Osteocyte (in vitro differentiated cells): ENCODE data around the gene MALL. TPM values are rescaled to one million over a fixed set of nuclear protein-coding genes. Genes with fewer than 3 reads are reported as not detected.
"Not testable (repeated sequence)": the region's sequence is repeated elsewhere in the genome, so short reads cannot be mapped to it uniquely, and the experiment has no call there.

Source experiments
- DNase-seq: peaks from one replicate; pipeline ENCODE4 v3.0.0; 2021; ENCODE audit warnings: mixed read lengths; ENCODE audit not compliant: unreplicated experiment; ENCODE audit errors: extremely low spot score
- H3K27ac Mint-ChIP-seq: one replicate; pipeline ENCODE4 v1.8.0; 2021; ENCODE audit warnings: mild to moderate bottlenecking, mixed read lengths; ENCODE audit not compliant: unreplicated experiment
- H3K27me3 Mint-ChIP-seq: one replicate; pipeline ENCODE4 v1.8.0; 2021; ENCODE audit warnings: mixed read lengths; ENCODE audit not compliant: unreplicated experiment
- H3K36me3 Mint-ChIP-seq: one replicate; pipeline ENCODE4 v1.8.0; 2021; ENCODE audit warnings: mixed read lengths; ENCODE audit not compliant: unreplicated experiment
- H3K4me1 Mint-ChIP-seq: one replicate; pipeline ENCODE4 v1.8.0; 2021; ENCODE audit warnings: mixed read lengths; ENCODE audit not compliant: unreplicated experiment
- H3K4me3 Mint-ChIP-seq: one replicate; pipeline ENCODE4 v1.8.0; 2021; ENCODE audit warnings: mild to moderate bottlenecking, moderate library complexity, mixed read lengths; ENCODE audit not compliant: unreplicated experiment
- H3K9me3 Mint-ChIP-seq: one replicate; pipeline ENCODE4 v1.8.0; 2021; ENCODE audit warnings: mixed read lengths; ENCODE audit not compliant: unreplicated experiment
- CTCF ChIP-seq: fragments of 200-600 bp; sonication (generic); IDR thresholded peaks from 2 replicates; pipeline ENCODE4 v1.5.0; 2021; ENCODE audit warnings: antibody characterized with exemption, mild to moderate bottlenecking, moderate library complexity
- total RNA-seq: library from RNA; stranded (reverse); gene quantifications from 2 replicates; pipeline ENCODE4 v1.2.1, GENCODE V29; 2021

Gene MALL
- total RNA-seq, 1 donor from 2014 or later = 0.64 TPM

GRCh38 chr2:110095994-110096633 is 19.5 kb downstream of the MALL start:
- H3K4me3 Mint-ChIP-seq = no peak overlapping the region
- H3K9me3 Mint-ChIP-seq = no peaks in the 10 kb centered on the region
- H3K27me3 Mint-ChIP-seq = no peaks in the 10 kb centered on the region
- no peak for TF ChIP-seq CTCF
- no peak overlapping the region for H3K27ac Mint-ChIP-seq
- H3K4me1 Mint-ChIP-seq = peaks cover 16% of the 10 kb centered on the region
- peak; percentile 76 for DNase-seq
- H3K36me3 Mint-ChIP-seq = no peaks in the 10 kb centered on the region

GRCh38 chr2:110094884-110095534 is 20.6 kb downstream of the MALL start:
- not testable (repeated sequence) for H3K36me3 Mint-ChIP-seq, H3K4me1 Mint-ChIP-seq, H3K27me3 Mint-ChIP-seq, DNase-seq, H3K9me3 Mint-ChIP-seq, H3K27ac Mint-ChIP-seq, H3K4me3 Mint-ChIP-seq

GRCh38 chr2:110093924-110094323 is 21.7 kb downstream of the MALL start:
- H3K27ac Mint-ChIP-seq, H3K27me3 Mint-ChIP-seq, H3K4me1 Mint-ChIP-seq, DNase-seq, H3K4me3 Mint-ChIP-seq, H3K36me3 Mint-ChIP-seq, H3K9me3 Mint-ChIP-seq: not testable (repeated sequence)

- not testable (repeated sequence) for H3K4me3 Mint-ChIP-seq, H3K27ac Mint-ChIP-seq, H3K9me3 Mint-ChIP-seq, H3K27me3 Mint-ChIP-seq, H3K36me3 Mint-ChIP-seq, H3K4me1 Mint-ChIP-seq, DNase-seq
Measured at GRCh38 chr2:110090164-110090563, 25.5 kb downstream of the MALL start.

- not testable (repeated sequence) for H3K4me1 Mint-ChIP-seq, H3K36me3 Mint-ChIP-seq, H3K4me3 Mint-ChIP-seq, H3K9me3 Mint-ChIP-seq, H3K27me3 Mint-ChIP-seq, DNase-seq, H3K27ac Mint-ChIP-seq
Measured at GRCh38 chr2:110083757-110084156, 31.9 kb downstream of the MALL start.

GRCh38 chr2:110083162-110083561 is 32.5 kb downstream of the MALL start:
- not testable (repeated sequence) for H3K9me3 Mint-ChIP-seq, H3K36me3 Mint-ChIP-seq, H3K27ac Mint-ChIP-seq, H3K4me3 Mint-ChIP-seq, H3K27me3 Mint-ChIP-seq, DNase-seq, H3K4me1 Mint-ChIP-seq

- H3K27ac Mint-ChIP-seq, H3K4me1 Mint-ChIP-seq, H3K27me3 Mint-ChIP-seq, H3K4me3 Mint-ChIP-seq, H3K36me3 Mint-ChIP-seq, H3K9me3 Mint-ChIP-seq, DNase-seq: not testable (repeated sequence)
Measured at GRCh38 chr2:110078104-110078503, 37.5 kb downstream of the MALL start.

- not testable (repeated sequence) for H3K4me3 Mint-ChIP-seq, H3K4me1 Mint-ChIP-seq, H3K9me3 Mint-ChIP-seq, H3K36me3 Mint-ChIP-seq, H3K27ac Mint-ChIP-seq, DNase-seq, H3K27me3 Mint-ChIP-seq
Measured at GRCh38 chr2:110075896-110076295, 39.7 kb downstream of the MALL start.

GRCh38 chr2:110069869-110070268 is 45.8 kb downstream of the MALL start:
- DNase-seq, H3K27me3 Mint-ChIP-seq, H3K4me1 Mint-ChIP-seq, H3K36me3 Mint-ChIP-seq, H3K27ac Mint-ChIP-seq, H3K9me3 Mint-ChIP-seq, H3K4me3 Mint-ChIP-seq: not testable (repeated sequence)

GRCh38 chr2:110068153-110068552 is 47.5 kb downstream of the MALL start:
- not testable (repeated sequence) for H3K27ac Mint-ChIP-seq, H3K4me3 Mint-ChIP-seq, H3K4me1 Mint-ChIP-seq, H3K27me3 Mint-ChIP-seq, H3K36me3 Mint-ChIP-seq, DNase-seq, H3K9me3 Mint-ChIP-seq

GRCh38 chr2:110062332-110062731 is 53.3 kb downstream of the MALL start:
- H3K9me3 Mint-ChIP-seq, H3K27ac Mint-ChIP-seq, H3K36me3 Mint-ChIP-seq, DNase-seq, H3K4me3 Mint-ChIP-seq, H3K27me3 Mint-ChIP-seq, H3K4me1 Mint-ChIP-seq: not testable (repeated sequence)
